T-cell (primary cell): Measurements from ENCODE around the gene B4GALT1. TPM values are rescaled to one million over a fixed set of nuclear protein-coding genes. Genes with fewer than 3 reads are reported as not detected.
"Not testable (repeated sequence)": the region's sequence is repeated elsewhere in the genome, so short reads cannot be mapped to it uniquely, and the experiment has no call there.

Source experiments
- ATAC-seq, 4 experiments: fragments of 200-7000 bp in 3 of 4; fragments of 150-1000 bp in 1 of 4; cut with Tn5 transposase; replicated peaks in 1 of 4; 1 replicate in 3 of 4; 2 replicates in 1 of 4; pipeline ENCODE4 v1.10.0; 2021; ENCODE audit warnings: moderate library complexity in 3 of 4, mild to moderate bottlenecking in 2 of 4, moderate number of reproducible peaks in 1 of 4
- CTCF ChIA-PET, 2 donors: fragments of 300-600 bp; sonication (Branson Sonifier 250); formaldehyde crosslinking; loops; one replicate each; lab custom pipeline; 2022; ENCODE audit warnings: antibody characterized with exemption in 2 of 2; lab: Charles Lee
- POLR2A ChIA-PET, 2 donors: fragments of 300-600 bp; sonication (Branson Sonifier 250); formaldehyde crosslinking; loops; one replicate each; lab custom pipeline; 2022; ENCODE audit warnings: antibody characterized with exemption in 2 of 2; lab: Charles Lee
- DNase-seq, 35 experiments: peaks; one replicate each; pipeline versions ENCODE4 v3.0.0 to v3.0.0-alpha.2; 2013 to 2023
- H3K27ac ChIP-seq: one replicate; pipeline ENCODE4 v1.5.1; 2013; ENCODE audit warnings: low read length
- H3K27me3 ChIP-seq, 2 experiments: replicated peaks in 1 of 2; 1 replicate in 1 of 2; 2 replicates in 1 of 2; pipeline versions ENCODE4 v1.6.1 to v1.7.0; 2013; ENCODE audit warnings: low read length in 1 of 2, mixed read lengths in 1 of 2; ENCODE audit not compliant: control insufficient read depth in 2 of 2, insufficient read depth in 2 of 2; ENCODE audit errors: extremely low read depth in 1 of 2
- H3K36me3 ChIP-seq, 2 donors: 1 replicate in 1 of 2; 2 replicates in 1 of 2; pipeline versions ENCODE4 v1.6.1 to v1.7.0; 2013; ENCODE audit warnings: low read length in 1 of 2; ENCODE audit not compliant: control insufficient read depth in 2 of 2, insufficient read depth in 1 of 2; ENCODE audit errors: extremely low read depth in 1 of 2
- H3K4me1 ChIP-seq, 2 experiments: 1 replicate in 1 of 2; 2 replicates in 1 of 2; pipeline versions ENCODE4 v1.6.1 to v1.7.0; 2013; ENCODE audit warnings: low read length in 2 of 2, mixed read lengths in 1 of 2; ENCODE audit not compliant: insufficient read depth in 2 of 2, control insufficient read depth in 1 of 2; ENCODE audit errors: extremely low read depth in 1 of 2
- H3K4me3 ChIP-seq, 2 donors: 1 replicate in 1 of 2; 2 replicates in 1 of 2; pipeline versions ENCODE4 v1.5.1 to v1.7.0; 2013; ENCODE audit warnings: mild to moderate bottlenecking in 2 of 2, low read length in 1 of 2, moderate library complexity in 1 of 2; ENCODE audit not compliant: control insufficient read depth in 1 of 2; ENCODE audit errors: extremely low read depth in 1 of 2
- H3K9me3 ChIP-seq: 2 replicates; pipeline ENCODE4 v1.7.0; 2013
- H3K27ac Mint-ChIP-seq, 2 donors: one replicate each; pipeline ENCODE4 v1.8.0; 2020 to 2021; ENCODE audit warnings: mild to moderate bottlenecking in 2 of 2, mixed read lengths in 2 of 2
- H3K27me3 Mint-ChIP-seq, 2 donors: one replicate each; pipeline ENCODE4 v1.8.0; 2021 to 2022; ENCODE audit warnings: mixed read lengths in 2 of 2
- H3K36me3 Mint-ChIP-seq: one replicate; pipeline ENCODE4 v1.8.0; 2021; ENCODE audit warnings: mixed read lengths
- H3K4me1 Mint-ChIP-seq, 3 donors: one replicate each; pipeline ENCODE4 v1.8.0; 2020 to 2022; ENCODE audit warnings: mixed read lengths in 3 of 3, mild to moderate bottlenecking in 1 of 3
- H3K4me3 Mint-ChIP-seq, 3 donors: one replicate each; pipeline ENCODE4 v1.8.0; 2020 to 2022; ENCODE audit warnings: mild to moderate bottlenecking in 3 of 3, mixed read lengths in 3 of 3, moderate library complexity in 3 of 3
- H3K9me3 Mint-ChIP-seq, 3 donors: one replicate each; pipeline ENCODE4 v1.8.0; 2020 to 2022; ENCODE audit warnings: mixed read lengths in 3 of 3
- WGBS: methylation state at CpG from one replicate; pipeline ENCODE4 v1.1.5; 2013; ENCODE audit warnings: missing lambda C conversion rate; ENCODE audit not compliant: insufficient coverage; 5-methylcytosine and 5-hydroxymethylcytosine counted together
- total RNA-seq, 35 experiments: library from RNA in 6 of 35; stranded (reverse) in 6 of 35; fragments of 120-200 nt in 1 of 35; gene quantifications; one replicate each; pipeline versions ENCODE4 v1.2.1 to v1.2.4 and lab custom pipeline; 2013 to 2026

The B4GALT1 gene
- total RNA-seq, 5 donors from 2014 or later (not counting 1 experiment from before 2014, with no cell fraction given): 33.2 to 85.3 (median 44.1) TPM

- Mint-ChIP-seq H3K4me3 (peak overlapping the region; percentile 76 to 96 (median 80)), H3K4me1 (peaks cover 86 to 89% (median 87%) of the 10 kb centered on the region in 3 donors), H3K36me3 (no peaks in the 10 kb centered on the region), H3K9me3 (no peaks in the 10 kb centered on the region), H3K27ac (peak overlapping the region; percentile 94 to 96), H3K27me3 (no peaks in the 10 kb centered on the region)
- DNase-seq (no peak), ATAC-seq (no peak)
- Histone ChIP-seq H3K9me3 (no peaks in the 10 kb centered on the region), H3K4me1 (peaks cover 60 to 88% of the 10 kb centered on the region in 2 experiments), H3K36me3 (peaks cover 0 to 3% of the 10 kb centered on the region in 2 donors), H3K4me3 (peak overlapping the region; percentile 45 to 97), H3K27me3 (no peaks in the 10 kb centered on the region), H3K27ac (peak overlapping the region; percentile 97)
- CTCF ChIA-PET: interaction anchor here in 1 of 2 donors (0.6 kb wide), 1 partner anchor 361 kb away, joined by 5 read pairs; no protein-coding TSS in a partner anchor
- POLR2A ChIA-PET: interaction anchor here (0.6 to 1.3 kb wide), 2 partner anchors 13 to 22 kb away, joined by 4 to 5 read pairs; no protein-coding TSS in a partner anchor
- WGBS: 100% methylated on average over 1 of the region's 8 CpGs
These were observed 3.6 kb downstream of the B4GALT1 start for GRCh38 chr9:33163433-33164137.

GRCh38 chr9:33162721-33163311, 4.3 kb downstream of the B4GALT1 start:
- Mint-ChIP-seq H3K4me3 (peak overlapping the region; percentile 36 to 96 (median 39)), H3K36me3 (no peaks in the 10 kb centered on the region), H3K27ac (peak overlapping the region; percentile 94 to 96), H3K9me3 (no peaks in the 10 kb centered on the region), H3K4me1 (peaks cover 86 to 89% (median 87%) of the 10 kb centered on the region in 3 donors), H3K27me3 (no peaks in the 10 kb centered on the region)
- WGBS: 97% methylated on average over 4 of the region's 9 CpGs
- H3K9me3 ChIP-seq: no peaks in the 10 kb centered on the region
- peaks cover 62 to 88% of the 10 kb centered on the region in 2 experiments for H3K4me1 ChIP-seq
- ChIA-PET CTCF (no interaction called here), POLR2A (interaction anchor here (0.6 to 1.3 kb wide), 3 partner anchors 12 to 22 kb away, joined by 3 to 5 read pairs (median 4); no protein-coding TSS in a partner anchor)
- ATAC-seq: no peak
- no peak overlapping the region for H3K4me3 ChIP-seq
- H3K27ac ChIP-seq: peak overlapping the region; percentile 97
- no peaks in the 10 kb centered on the region for H3K27me3 ChIP-seq
- DNase-seq: no peak
- H3K36me3 ChIP-seq: peaks cover 0 to 3% of the 10 kb centered on the region in 2 donors

- no peaks in the 10 kb centered on the region for H3K36me3 Mint-ChIP-seq
- DNase-seq (no peak), ATAC-seq (no peak)
- no CpG with 5 or more reads among the region's 1 CpG for WGBS
- no peaks in the 10 kb centered on the region for H3K9me3 ChIP-seq
- ChIA-PET CTCF (interaction anchor here in 1 of 2 donors (0.7 to 2.5 kb wide), 2 partner anchors 10 to 134 kb away, joined by 5 to 10 read pairs; no protein-coding TSS in a partner anchor), POLR2A (interaction anchor here (0.7 to 3.3 kb wide), 8 partner anchors 9 to 842 kb away, joined by 3 to 17 read pairs (median 4); no protein-coding TSS in a partner anchor)
- no peaks in the 10 kb centered on the region for H3K27me3 ChIP-seq
- no peaks in the 10 kb centered on the region for H3K9me3 Mint-ChIP-seq
- no peak overlapping the region for H3K4me3 ChIP-seq
- peak overlapping the region; percentile 13 to 96 (median 21) for H3K4me3 Mint-ChIP-seq
- peak overlapping the region; percentile 94 to 96 for H3K27ac Mint-ChIP-seq
- H3K27me3 Mint-ChIP-seq: no peaks in the 10 kb centered on the region
- peak overlapping the region; percentile 97 for H3K27ac ChIP-seq
- H3K4me1 ChIP-seq: peaks cover 70 to 88% of the 10 kb centered on the region in 2 experiments
- peaks cover 91 to 94% (median 93%) of the 10 kb centered on the region in 3 donors for H3K4me1 Mint-ChIP-seq
- H3K36me3 ChIP-seq: peaks cover 0 to 3% of the 10 kb centered on the region in 2 donors
These were observed 5.5 kb downstream of the B4GALT1 start for GRCh38 chr9:33161589-33162132.

- ATAC-seq (peak in 3 of 4 experiments; percentile 35 to 67 (median 47)), DNase-seq (peak in 10 of 35 experiments; percentile 35 to 62 (median 46))
- H3K27ac ChIP-seq: peak overlapping the region; percentile 97
- WGBS: 68% methylated on average over 5 of the region's 6 CpGs
- ChIA-PET POLR2A (interaction anchor here (0.6 to 3.3 kb wide), 8 partner anchors 10 to 843 kb away, joined by 3 to 17 read pairs (median 4); no protein-coding TSS in a partner anchor), CTCF (interaction anchor here in 1 of 2 donors (0.7 to 2.5 kb wide), 3 partner anchors 9 to 133 kb away, joined by 3 to 10 read pairs (median 5); no protein-coding TSS in a partner anchor)
- Mint-ChIP-seq H3K27me3 (no peaks in the 10 kb centered on the region), H3K27ac (peak overlapping the region; percentile 94 to 96), H3K4me3 (peak overlapping the region; percentile 64 to 96 (median 69)), H3K4me1 (peaks cover 93 to 96% (median 93%) of the 10 kb centered on the region in 3 donors), H3K9me3 (no peaks in the 10 kb centered on the region), H3K36me3 (no peaks in the 10 kb centered on the region)
- no peaks in the 10 kb centered on the region for H3K9me3 ChIP-seq
- no peak overlapping the region for H3K4me3 ChIP-seq
- peaks cover 0 to 3% of the 10 kb centered on the region in 2 donors for H3K36me3 ChIP-seq
- no peaks in the 10 kb centered on the region for H3K27me3 ChIP-seq
- H3K4me1 ChIP-seq: peaks cover 70 to 89% of the 10 kb centered on the region in 2 experiments
These were observed 6.0 kb downstream of the B4GALT1 start for GRCh38 chr9:33161011-33161588.

GRCh38 chr9:33160446-33160845, 6.7 kb downstream of the B4GALT1 start:
- not testable (repeated sequence) for H3K4me3 ChIP-seq, DNase-seq, H3K27me3 Mint-ChIP-seq, H3K36me3 ChIP-seq, ATAC-seq, H3K36me3 Mint-ChIP-seq, H3K27me3 ChIP-seq, H3K9me3 ChIP-seq, H3K9me3 Mint-ChIP-seq
- Mint-ChIP-seq H3K4me3 (peak overlapping the region; percentile 64 to 96 (median 69)), H3K27ac (peak overlapping the region; percentile 94 to 96), H3K4me1 (peaks cover 92 to 96% (median 93%) of the 10 kb centered on the region in 3 donors)
- ChIA-PET POLR2A (interaction anchor here (0.6 to 3.3 kb wide), 5 partner anchors 9 to 469 kb away, joined by 3 to 17 read pairs (median 4); no protein-coding TSS in a partner anchor), CTCF (interaction anchor here (0.7 to 2.5 kb wide), 5 partner anchors 9 to 87 kb away, joined by 3 to 10 read pairs (median 3); no protein-coding TSS in a partner anchor)
- Histone ChIP-seq H3K27ac (peak overlapping the region; percentile 97), H3K4me1 (peaks cover 65 to 88% of the 10 kb centered on the region in 2 experiments)
- WGBS: 50% methylated on average over 2 of the region's 9 CpGs
